ENCODE results near the gene STAB1. TPM values are rescaled to one million over a fixed set of nuclear protein-coding genes. Genes with fewer than 3 reads are reported as not detected.

STAB1 gene
- total RNA-seq, 1 donor from 2014 or later = 6.3 TPM

GRCh38 chr3:52533623-52534280 lies 38.6 kb downstream of the STAB1 start, which contains the start of gene NT5DC2:
TSS of gene NT5DC2 (minus strand) at chr3:52533857. CDS start at chr3:52533737, 120 bp downstream.
- peak within 1 kb of the TSS; percentile 86 for H3K27ac Mint-ChIP-seq (ENCODE audit: unreplicated experiment)
- peaks cover 24% of the 10 kb centered on the region for H3K4me1 Mint-ChIP-seq (ENCODE audit: low read depth, unreplicated experiment)
- H3K4me3 Mint-ChIP-seq (ENCODE audit: unreplicated experiment) = peak within 1 kb of the TSS; percentile 88
- H3K36me3 Mint-ChIP-seq (ENCODE audit: unreplicated experiment) = no peaks in the 10 kb centered on the region
- DNase-seq = peak; percentile 83
- TF ChIP-seq CTCF (IDR thresholded peaks at IDR 0.05; ENCODE audit: partially characterized antibody, unreplicated experiment) = no peak
- H3K27me3 Mint-ChIP-seq (ENCODE audit: unreplicated experiment) = peaks cover 16% of the 10 kb centered on the region
- H3K9me3 Mint-ChIP-seq (ENCODE audit: unreplicated experiment) = peaks cover 19% of the 10 kb centered on the region

- no peak for DNase-seq
- Mint-ChIP-seq H3K4me3 (ENCODE audit: unreplicated experiment) (peak overlapping the region; percentile 86), H3K27me3 (ENCODE audit: unreplicated experiment) (peaks cover 16% of the 10 kb centered on the region), H3K4me1 (ENCODE audit: low read depth, unreplicated experiment) (peaks cover 31% of the 10 kb centered on the region), H3K9me3 (ENCODE audit: unreplicated experiment) (peaks cover 16% of the 10 kb centered on the region), H3K27ac (ENCODE audit: unreplicated experiment) (peak overlapping the region; percentile 86), H3K36me3 (ENCODE audit: unreplicated experiment) (no peaks in the 10 kb centered on the region)
- no peak for TF ChIP-seq CTCF (IDR thresholded peaks at IDR 0.05; ENCODE audit: partially characterized antibody, unreplicated experiment)
Measured at GRCh38 chr3:52534281-52535183, 39.4 kb downstream of the STAB1 start.

- Mint-ChIP-seq H3K4me1 (ENCODE audit: low read depth, unreplicated experiment) (peaks cover 27% of the 10 kb centered on the region), H3K9me3 (ENCODE audit: unreplicated experiment) (peaks cover 16% of the 10 kb centered on the region), H3K27ac (ENCODE audit: unreplicated experiment) (peak overlapping the region; percentile 75), H3K36me3 (ENCODE audit: unreplicated experiment) (no peaks in the 10 kb centered on the region), H3K4me3 (ENCODE audit: unreplicated experiment) (peak overlapping the region; percentile 86), H3K27me3 (ENCODE audit: unreplicated experiment) (peaks cover 14% of the 10 kb centered on the region)
- DNase-seq = no peak
- no peak for TF ChIP-seq CTCF (IDR thresholded peaks at IDR 0.05; ENCODE audit: partially characterized antibody, unreplicated experiment)
Measured at GRCh38 chr3:52535411-52536111, 40.4 kb downstream of the STAB1 start.

GRCh38 chr3:52536112-52536368 lies 40.9 kb downstream of the STAB1 start:
- TF ChIP-seq CTCF (IDR thresholded peaks at IDR 0.05; ENCODE audit: partially characterized antibody, unreplicated experiment) = no peak
- peaks cover 27% of the 10 kb centered on the region for H3K4me1 Mint-ChIP-seq (ENCODE audit: low read depth, unreplicated experiment)

More at GRCh38 chr3:52536112-52536368, 40.9 kb downstream of the STAB1 start:
- Mint-ChIP-seq H3K4me3 (ENCODE audit: unreplicated experiment) (peak overlapping the region; percentile 69), H3K27ac (ENCODE audit: unreplicated experiment) (peak overlapping the region; percentile 75), H3K9me3 (ENCODE audit: unreplicated experiment) (peaks cover 16% of the 10 kb centered on the region), H3K27me3 (ENCODE audit: unreplicated experiment) (peaks cover 14% of the 10 kb centered on the region), H3K36me3 (ENCODE audit: unreplicated experiment) (no peaks in the 10 kb centered on the region)
- DNase-seq = no peak
